ENCODE data around the gene ZNRD2. TPM values are rescaled to one million over a fixed set of nuclear protein-coding genes. Genes with fewer than 3 reads are reported as not detected.
A peak's percentile ranks its signal among the peaks of the same experiment; 100 is the strongest.

The ZNRD2 gene
- total RNA-seq, 4 donors from 2014 or later = 43.6 to 77.3 (median 63.3) TPM

- Histone ChIP-seq H3K9me3 (no peaks in the 10 kb centered on the region), H3K36me3 (no peaks in the 10 kb centered on the region), H3K4me3 (no peak overlapping the region), H3K4me1 (peaks cover 58 to 67% (median 60%) of the 10 kb centered on the region in 4 donors), H3K27me3 (no peaks in the 10 kb centered on the region), H3K27ac (replicated peaks in 1 of 4) (peak overlapping the region; percentile 87 to 99 (median 97))
- no peak for DNase-seq (ENCODE audit: extremely low spot score)
- whole genome bisulfite sequencing = 90% methylated on average over 2 of the region's 5 CpGs
- intact Hi-C loops (cut with DNase I) = no loop called here
- TF ChIP-seq EP300 (IDR thresholded peaks at IDR 0.05) (no peak), POLR2A (IDR thresholded peaks at IDR 0.05; ENCODE audit: low read depth) (no peak), CTCF (IDR thresholded peaks at IDR 0.05) (no peak), POLR2AphosphoS5 (IDR thresholded peaks at IDR 0.05) (no peak)
These were observed 10.7 kb upstream of the ZNRD2 start for GRCh38 chr11:65559535-65559934.

- no peaks in the 10 kb centered on the region for H3K27me3 ChIP-seq
- TF ChIP-seq POLR2AphosphoS5 (IDR thresholded peaks at IDR 0.05) (no peak), EP300 (IDR thresholded peaks at IDR 0.05) (no peak), POLR2A (IDR thresholded peaks at IDR 0.05; ENCODE audit: low read depth) (no peak), CTCF (IDR thresholded peaks at IDR 0.05) (no peak)
- DNase-seq (ENCODE audit: extremely low spot score) = no peak
- 34% methylated on average over 5 of the region's 5 CpGs for WGBS
- H3K27ac ChIP-seq (replicated peaks in 1 of 4) = peak overlapping the region; percentile 87 to 99 (median 97)
- H3K9me3 ChIP-seq = no peaks in the 10 kb centered on the region
- intact Hi-C loops (cut with DNase I) = no loop called here
- peaks cover 53 to 62% (median 55%) of the 10 kb centered on the region in 4 donors for H3K4me1 ChIP-seq
- H3K4me3 ChIP-seq = no peak overlapping the region
- H3K36me3 ChIP-seq = no peaks in the 10 kb centered on the region
These were observed 10.2 kb upstream of the ZNRD2 start for GRCh38 chr11:65559951-65560537.

DNA sequence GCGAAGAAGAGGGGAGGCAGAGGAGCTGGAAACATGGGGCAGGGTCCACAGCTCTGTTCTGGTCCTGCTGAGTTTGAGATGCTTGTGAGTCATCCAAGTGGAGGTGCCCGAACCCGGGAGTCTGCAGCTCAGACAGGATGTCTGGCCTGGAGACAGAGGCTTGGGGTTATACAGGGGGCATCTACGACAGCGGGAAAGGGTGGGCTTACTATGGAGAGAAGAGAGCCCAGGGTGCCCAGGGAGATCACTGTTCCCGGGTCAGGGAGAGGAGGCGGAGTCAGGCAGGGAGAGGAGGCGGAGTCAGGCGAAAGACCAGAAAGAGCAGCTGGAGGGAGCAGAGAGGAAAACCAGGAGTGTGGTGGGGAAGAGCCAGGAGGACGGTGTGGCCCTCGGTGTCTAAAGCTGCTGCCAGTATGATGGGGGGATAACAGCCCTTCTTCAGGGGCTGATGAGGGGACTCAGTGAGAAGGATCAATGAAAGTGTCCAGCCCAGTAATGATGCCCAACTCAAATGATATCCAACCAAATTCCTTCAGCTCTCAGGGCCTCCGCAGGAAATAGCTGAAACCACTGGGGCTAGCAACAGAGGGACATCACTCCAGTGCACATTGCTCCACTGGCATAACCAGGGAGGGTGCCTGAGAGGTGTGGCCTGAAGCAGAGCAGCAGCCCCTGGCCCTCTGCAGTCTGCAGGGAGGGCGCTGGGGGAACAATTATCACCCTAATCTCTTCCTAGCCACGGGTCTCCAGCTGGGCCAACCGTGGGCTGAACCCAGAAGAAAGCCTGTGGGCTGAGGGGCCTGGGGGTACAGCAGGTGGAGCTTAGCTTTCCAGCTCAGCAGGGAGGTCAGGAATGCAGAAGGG, 9.5 kb upstream of the ZNRD2 start:
- peaks cover 46 to 54% (median 47%) of the 10 kb centered on the region in 4 donors for H3K4me1 ChIP-seq
- peak overlapping the region; percentile 87 to 99 (median 97) for H3K27ac ChIP-seq (replicated peaks in 1 of 4)
- no peaks in the 10 kb centered on the region for H3K9me3 ChIP-seq
- H3K36me3 ChIP-seq = no peaks in the 10 kb centered on the region
- TF ChIP-seq POLR2A (IDR thresholded peaks at IDR 0.05; ENCODE audit: low read depth) (no peak), EP300 (IDR thresholded peaks at IDR 0.05) (no peak), POLR2AphosphoS5 (IDR thresholded peaks at IDR 0.05) (no peak)
- intact Hi-C loops (cut with DNase I) = no loop called here
- 25% methylated on average over 15 of the region's 15 CpGs for WGBS
- no peak overlapping the region for H3K4me3 ChIP-seq
- H3K27me3 ChIP-seq = no peaks in the 10 kb centered on the region
- DNase-seq (ENCODE audit: extremely low spot score) = no peak

GRCh38 chr11:65562020-65562419, 8.3 kb upstream of the ZNRD2 start:
- WGBS = 86% methylated on average over 7 of the region's 7 CpGs
- intact Hi-C loops (cut with DNase I) = no loop called here
- no peak overlapping the region for H3K27ac ChIP-seq (replicated peaks in 1 of 4)
- H3K4me1 ChIP-seq = peaks cover 36 to 52% (median 40%) of the 10 kb centered on the region in 4 donors
- H3K4me3 ChIP-seq = no peak overlapping the region
- no peaks in the 10 kb centered on the region for H3K9me3 ChIP-seq
- no peak for DNase-seq (ENCODE audit: extremely low spot score)
- H3K36me3 ChIP-seq = peaks cover 0 to 2% (median 0%) of the 10 kb centered on the region in 4 donors
- H3K27me3 ChIP-seq = no peaks in the 10 kb centered on the region
- no peak for TF ChIP-seq CTCF (IDR thresholded peaks at IDR 0.05)
- TF ChIP-seq EP300 (IDR thresholded peaks at IDR 0.05) = no peak
- no peak for TF ChIP-seq POLR2AphosphoS5 (IDR thresholded peaks at IDR 0.05)
- no peak for TF ChIP-seq POLR2A (IDR thresholded peaks at IDR 0.05; ENCODE audit: low read depth)

DNA sequence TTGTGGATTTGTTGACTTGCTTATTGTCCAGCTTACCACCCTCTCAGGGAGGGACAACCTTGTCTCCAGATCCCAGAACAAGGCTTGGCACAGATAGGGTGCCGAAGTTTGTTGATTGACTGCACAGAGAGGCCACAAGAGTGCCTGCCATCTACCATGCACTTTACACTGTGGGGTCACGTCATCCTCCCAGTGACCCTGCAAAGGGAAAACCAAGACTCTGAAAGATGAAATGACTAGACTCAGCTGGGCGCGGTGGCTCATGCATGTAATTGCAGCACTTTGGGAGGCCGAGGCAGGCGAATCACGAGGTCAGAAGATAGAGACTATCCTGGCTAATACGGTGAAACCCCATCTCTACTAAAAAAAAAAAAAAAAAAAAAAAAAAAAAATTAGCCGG, 7.5 kb upstream of the ZNRD2 start:
- 82% methylated on average over 9 of the region's 9 CpGs for WGBS
- no peak for DNase-seq (ENCODE audit: extremely low spot score)
- H3K9me3 ChIP-seq = no peaks in the 10 kb centered on the region
- TF ChIP-seq POLR2A (IDR thresholded peaks at IDR 0.05; ENCODE audit: low read depth) (no peak), CTCF (IDR thresholded peaks at IDR 0.05) (no peak), EP300 (IDR thresholded peaks at IDR 0.05) (no peak), POLR2AphosphoS5 (IDR thresholded peaks at IDR 0.05) (no peak)
- peak overlapping the region in 1 of 4 donors; percentile 23 for H3K27ac ChIP-seq (replicated peaks in 1 of 4)
- peaks cover 30 to 52% (median 38%) of the 10 kb centered on the region in 4 donors for H3K4me1 ChIP-seq
- intact Hi-C loops (cut with DNase I) = no loop called here
- H3K4me3 ChIP-seq = no peak overlapping the region
- H3K27me3 ChIP-seq = no peaks in the 10 kb centered on the region
- H3K36me3 ChIP-seq = peaks cover 0 to 2% (median 0%) of the 10 kb centered on the region in 4 donors

Measured in esophagus muscularis mucosa (tissue), 4 donors.